ENCODE data around the gene KIRREL3.

DNA sequence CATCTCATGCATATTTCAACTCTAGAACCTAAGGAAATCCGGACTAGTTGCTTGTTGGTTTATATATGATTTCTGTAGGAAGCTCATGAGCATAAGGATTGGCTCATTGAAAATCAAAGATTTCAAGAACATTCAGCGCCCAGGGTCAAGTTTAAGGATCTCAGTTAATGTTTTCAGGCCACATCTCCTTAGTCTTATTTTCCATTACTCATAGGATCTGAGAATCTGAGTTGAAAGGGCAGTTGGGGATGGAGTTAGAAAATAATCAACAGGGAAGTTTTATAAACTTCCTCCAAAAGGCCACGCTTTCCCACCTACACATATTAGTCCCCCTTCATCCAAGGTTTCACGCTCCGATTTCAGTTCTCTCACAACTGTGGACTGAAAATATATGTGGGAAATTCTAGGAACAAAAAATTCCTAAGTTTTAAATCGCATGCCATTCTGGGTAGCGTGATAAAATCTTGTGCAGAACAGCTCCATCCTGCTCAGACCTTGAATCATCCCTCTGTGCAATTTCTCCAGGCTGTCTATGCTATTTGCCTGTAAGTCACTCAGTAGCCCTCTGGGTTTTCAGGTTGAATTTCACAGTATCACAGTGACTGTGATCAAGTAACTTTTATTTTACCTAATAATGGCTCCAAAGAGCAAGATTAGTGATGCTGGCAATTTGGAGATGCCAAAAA is 160.2 kb downstream of the KIRREL3 start:
- TF ChIP-seq CTCF (conservative IDR thresholded peaks at IDR 0.05) (no peak), ZFX (IDR thresholded peaks at IDR 0.05) (no peak)
